ENCODE results near the gene CADPS.
A peak's percentile ranks its signal among the peaks of the same experiment; 100 is the strongest.

The CADPS gene

GRCh38 chr3:62873451-62873760 lies 1.8 kb downstream of the CADPS start:
- DNase-seq = no peak

DNA sequence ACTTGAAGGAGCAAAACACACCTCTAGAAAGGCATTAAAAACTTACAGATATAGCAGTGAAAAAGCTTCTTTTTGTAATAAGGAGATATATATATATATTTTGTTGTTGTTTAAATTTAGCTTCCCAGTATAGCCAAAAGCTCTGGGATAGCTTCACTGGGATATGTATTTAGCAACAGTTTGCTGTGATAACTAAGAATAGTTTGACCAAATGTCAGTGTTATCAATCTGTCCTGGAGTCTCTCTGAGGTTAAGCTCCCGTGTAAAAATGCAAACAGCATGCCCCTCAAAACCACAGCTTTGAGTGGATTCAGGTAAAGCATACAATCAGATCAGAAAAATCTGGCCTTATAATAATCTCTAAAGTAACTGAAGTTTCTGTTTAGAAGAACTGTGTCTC lies 2.9 kb downstream of the CADPS start:
- DNase-seq = no peak

DNA sequence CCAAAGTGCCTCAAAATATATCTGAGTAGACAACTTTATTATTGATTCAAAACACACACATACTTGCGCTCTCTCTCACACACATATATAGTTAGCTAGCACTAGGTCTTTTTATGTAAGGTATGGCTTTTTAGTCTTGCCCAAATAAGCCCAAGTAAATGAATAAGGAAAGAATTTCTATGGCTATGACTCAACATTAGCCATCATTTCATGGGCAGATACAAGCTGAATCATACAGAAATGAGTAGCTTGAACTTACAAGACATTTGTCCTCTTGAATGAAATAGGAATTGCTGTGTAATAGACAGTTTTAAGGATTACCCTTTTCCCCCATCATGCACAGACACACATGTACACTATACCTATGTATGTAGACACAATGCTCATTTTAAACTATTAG lies 4.9 kb downstream of the CADPS start:
- DNase-seq = no peak

DNA sequence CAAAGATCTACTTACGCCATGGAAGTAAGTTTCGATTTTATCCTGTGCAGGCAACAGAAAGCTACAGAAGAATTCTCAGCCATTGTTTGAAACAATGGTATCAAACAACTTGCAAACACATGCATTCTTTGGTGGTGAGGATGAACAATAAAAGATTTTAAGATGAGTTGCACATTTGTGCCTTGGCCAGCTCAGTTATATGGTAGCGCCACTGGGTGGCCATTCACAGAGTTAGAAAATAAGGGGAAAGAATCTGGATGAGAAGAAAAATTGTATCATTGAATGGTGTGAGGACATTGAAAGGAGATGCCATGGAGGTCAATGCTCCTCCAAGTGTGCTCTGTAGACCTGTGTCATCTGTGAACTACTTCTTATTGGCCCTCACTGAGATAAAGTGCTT lies 11.6 kb downstream of the CADPS start:
- no peak for DNase-seq

DNA sequence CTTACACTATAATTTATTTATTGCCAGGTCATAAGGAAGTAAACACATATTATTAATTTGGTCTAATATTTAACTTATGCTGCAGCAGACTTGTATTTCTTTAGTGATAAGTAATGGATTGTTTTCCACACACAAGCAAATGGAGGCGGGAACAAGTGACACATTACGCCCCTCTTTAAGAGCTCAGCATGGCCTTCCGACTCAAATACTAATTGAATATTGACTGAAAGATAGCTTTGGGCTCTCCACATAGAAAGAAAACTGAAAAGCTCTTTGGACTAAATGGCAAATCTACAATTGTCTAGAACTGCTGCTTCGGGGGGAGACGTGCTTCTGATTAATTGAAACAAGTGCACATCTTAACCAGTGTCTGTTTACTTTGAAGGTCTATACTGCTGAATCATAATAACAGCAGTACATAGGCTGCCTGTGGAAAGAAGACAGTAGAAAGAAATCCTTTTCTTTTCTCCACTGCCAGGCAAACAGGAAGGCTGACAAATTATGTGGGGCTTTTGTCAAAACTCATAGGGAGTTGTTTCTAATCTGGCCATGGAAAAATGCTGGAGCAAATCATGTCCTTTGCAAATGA lies 15.9 kb downstream of the CADPS start:
- DNase-seq = peak; percentile 7

- no peak for DNase-seq
Observed at GRCh38 chr3:62845996-62846395, 29.2 kb downstream of the CADPS start.

GRCh38 chr3:62843508-62843907 lies 31.7 kb downstream of the CADPS start:
- no peak for DNase-seq

- no peak for DNase-seq
Observed at GRCh38 chr3:62839748-62840147, 35.5 kb downstream of the CADPS start.

GRCh38 chr3:62837145-62837787 lies 38.0 kb downstream of the CADPS start:
- DNase-seq = no peak

GRCh38 chr3:62835554-62836236 lies 39.5 kb downstream of the CADPS start:
- DNase-seq = no peak

DNA sequence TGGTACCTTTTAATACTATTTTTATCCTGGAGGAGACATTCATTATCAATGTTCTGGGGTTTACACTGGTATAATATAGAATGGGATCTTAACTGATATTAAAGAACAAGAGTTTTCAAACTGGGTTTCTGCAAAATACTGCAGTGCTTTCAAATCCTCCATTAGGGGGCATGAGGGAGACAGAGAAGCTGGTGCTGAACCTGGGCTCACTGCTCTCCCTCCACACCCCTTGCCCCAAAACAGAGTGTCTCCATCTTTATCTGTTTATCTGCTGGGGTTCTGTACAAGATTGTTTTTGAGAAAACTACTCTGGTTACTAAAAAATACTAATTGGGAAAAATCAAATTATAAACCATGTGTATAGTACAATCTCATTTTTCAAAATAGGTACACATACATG lies 41.7 kb downstream of the CADPS start:
- DNase-seq = peak; percentile 31

DNA sequence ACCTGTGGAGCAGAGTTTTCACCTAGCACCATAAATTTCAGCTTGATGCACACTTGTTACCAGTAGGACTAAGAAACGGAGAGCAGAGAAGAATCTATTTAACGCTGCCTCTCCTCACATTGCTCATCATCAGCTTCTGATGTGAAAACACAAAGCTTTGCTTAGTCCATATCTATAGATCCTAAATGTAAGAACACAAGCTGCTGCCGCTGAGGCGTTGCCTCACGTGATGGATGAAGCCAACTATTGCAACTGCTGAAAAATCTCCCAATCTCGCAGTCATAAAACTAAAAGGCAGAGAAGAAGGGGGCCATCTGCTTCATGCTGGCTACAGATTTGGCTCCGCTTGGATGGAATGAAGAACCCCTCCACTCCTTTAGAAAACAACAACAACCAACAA lies 42.7 kb downstream of the CADPS start:
- DNase-seq = no peak

GRCh38 chr3:62830727-62831322 lies 44.4 kb downstream of the CADPS start:
- DNase-seq = no peak

GRCh38 chr3:62827550-62827949 lies 47.7 kb downstream of the CADPS start:
- no peak for DNase-seq

GRCh38 chr3:62824965-62825592 lies 50.1 kb downstream of the CADPS start:
- DNase-seq = no peak

DNA sequence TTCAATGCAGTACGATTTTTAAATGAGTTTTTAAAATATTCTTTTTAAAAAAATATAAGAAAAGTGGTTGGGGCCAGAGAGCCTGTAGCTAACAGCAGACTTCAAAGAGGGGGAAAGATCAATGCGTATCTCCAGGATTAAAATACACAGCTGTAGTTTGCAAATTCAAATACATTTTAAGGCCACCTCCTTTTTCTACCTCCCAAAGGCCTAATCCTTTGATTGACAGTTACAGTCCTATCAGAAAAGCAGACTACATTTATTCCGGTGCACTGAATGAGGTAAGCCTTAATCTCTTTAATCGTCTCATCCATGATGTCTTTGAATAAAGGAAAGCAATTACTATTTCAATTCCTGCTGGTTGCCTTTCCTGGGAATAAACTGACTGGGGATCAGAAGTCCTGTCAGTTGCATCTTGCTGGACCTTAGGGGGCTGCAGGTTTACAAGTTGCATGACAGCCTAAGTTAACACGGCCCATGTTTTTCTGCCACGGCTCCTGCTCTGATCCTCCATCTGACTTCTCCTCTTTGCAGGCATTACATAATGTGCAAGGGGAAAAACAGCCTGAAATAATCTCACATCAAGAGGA lies 51.7 kb downstream of the CADPS start:
- DNase-seq = no peak

DNA sequence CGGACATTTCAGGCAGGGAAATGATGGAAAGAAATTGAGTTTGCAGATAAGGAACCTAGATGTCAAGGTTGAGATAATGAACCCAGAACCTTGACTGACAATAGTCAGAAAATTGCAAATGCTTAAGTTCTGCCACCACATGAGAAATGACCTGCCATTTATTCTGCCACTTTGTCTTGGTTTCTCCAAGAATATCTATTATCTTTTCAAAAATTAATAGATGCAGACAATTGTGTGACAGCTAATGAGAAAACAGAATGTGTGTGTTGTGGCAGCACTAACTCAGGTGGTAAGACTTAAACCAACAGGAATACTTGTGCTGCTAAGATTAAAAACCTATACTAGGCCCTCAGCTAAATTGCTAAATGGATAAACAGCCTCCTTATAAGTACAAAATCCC lies 52.3 kb downstream of the CADPS start:
- DNase-seq = no peak

- DNase-seq = no peak
Observed at GRCh38 chr3:62818347-62818746, 56.9 kb downstream of the CADPS start.

GRCh38 chr3:62817678-62818077 lies 57.5 kb downstream of the CADPS start:
- no peak for DNase-seq

DNA sequence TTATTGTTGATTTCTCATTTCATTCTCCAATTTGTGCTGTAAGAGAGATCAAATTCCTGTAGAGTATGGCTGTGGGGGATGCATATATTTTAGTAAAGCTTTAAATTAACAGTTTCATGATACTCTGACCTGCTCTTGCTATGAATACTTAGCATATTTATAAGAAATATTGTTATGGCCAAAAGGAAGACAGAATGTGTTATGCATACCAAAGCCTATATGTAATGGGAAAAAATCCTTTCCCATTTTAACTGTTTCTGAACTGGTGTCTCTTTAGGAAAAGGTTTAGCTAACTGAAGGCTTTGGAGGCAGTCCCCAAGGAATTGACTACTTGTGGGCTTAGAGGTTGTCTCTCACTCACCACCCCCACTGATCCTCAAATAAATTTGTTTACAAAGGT lies 59.2 kb downstream of the CADPS start:
- no peak for DNase-seq

DNA sequence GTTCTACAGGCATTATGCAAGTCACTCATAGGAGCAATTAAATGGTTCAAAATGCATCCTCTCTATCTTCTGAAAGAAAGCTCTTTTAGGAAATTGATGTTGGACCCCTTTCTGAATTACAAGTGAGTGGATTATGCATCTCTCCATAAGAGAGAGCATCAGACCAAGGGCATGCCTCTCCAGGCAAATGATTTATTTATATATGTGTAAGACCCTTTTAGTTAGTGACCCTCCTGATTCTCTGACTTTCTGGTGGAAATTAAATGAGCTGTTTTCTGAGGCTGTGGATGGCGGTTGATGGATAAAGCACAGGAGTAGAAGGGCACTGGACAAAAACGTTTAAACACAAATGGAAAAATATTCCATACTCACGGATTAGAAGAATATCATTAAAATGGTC lies 62.6 kb downstream of the CADPS start:
- DNase-seq = no peak

GRCh38 chr3:62811119-62811518 lies 64.1 kb downstream of the CADPS start:
- no peak for DNase-seq

DNA sequence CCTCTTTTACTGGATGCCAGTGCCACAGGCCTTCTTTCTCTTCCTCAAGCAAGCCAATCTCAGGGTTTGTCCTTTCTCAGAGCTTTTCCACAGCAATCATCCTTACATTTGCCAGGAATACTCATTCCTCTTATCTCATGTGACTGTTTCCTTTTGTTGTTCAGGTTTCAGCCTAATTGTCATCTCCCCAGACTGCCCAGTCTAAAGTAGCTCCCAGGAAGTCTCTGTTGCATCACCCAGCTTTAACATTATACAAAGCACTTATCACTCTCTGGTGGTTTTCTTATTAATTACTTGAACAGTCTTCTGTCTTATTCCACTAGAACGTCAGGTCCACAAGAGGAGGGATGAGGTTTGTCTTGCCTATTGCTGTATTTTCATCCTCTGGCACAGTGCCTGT lies 65.8 kb downstream of the CADPS start:
- DNase-seq = peak; percentile 34
